ENCODE results near the gene SYT13.
"Not testable (repeated sequence)": the region's sequence is repeated elsewhere in the genome, so short reads cannot be mapped to it uniquely, and the experiment has no call there.

SYT13 gene

GRCh38 chr11:45274206-45274605, 11.9 kb downstream of the SYT13 start:
- no peak for DNase-seq (ENCODE audit: low read depth)

- no peak for DNase-seq (ENCODE audit: low read depth)
Measured at GRCh38 chr11:45273509-45273908, 12.6 kb downstream of the SYT13 start.

GRCh38 chr11:45272701-45273100, 13.4 kb downstream of the SYT13 start:
- DNase-seq (ENCODE audit: low read depth) = no peak

- no peak for DNase-seq (ENCODE audit: low read depth)
Measured at GRCh38 chr11:45270946-45271716, 15.0 kb downstream of the SYT13 start.

GRCh38 chr11:45269678-45270077, 16.5 kb downstream of the SYT13 start:
- no peak for DNase-seq (ENCODE audit: low read depth)

DNA sequence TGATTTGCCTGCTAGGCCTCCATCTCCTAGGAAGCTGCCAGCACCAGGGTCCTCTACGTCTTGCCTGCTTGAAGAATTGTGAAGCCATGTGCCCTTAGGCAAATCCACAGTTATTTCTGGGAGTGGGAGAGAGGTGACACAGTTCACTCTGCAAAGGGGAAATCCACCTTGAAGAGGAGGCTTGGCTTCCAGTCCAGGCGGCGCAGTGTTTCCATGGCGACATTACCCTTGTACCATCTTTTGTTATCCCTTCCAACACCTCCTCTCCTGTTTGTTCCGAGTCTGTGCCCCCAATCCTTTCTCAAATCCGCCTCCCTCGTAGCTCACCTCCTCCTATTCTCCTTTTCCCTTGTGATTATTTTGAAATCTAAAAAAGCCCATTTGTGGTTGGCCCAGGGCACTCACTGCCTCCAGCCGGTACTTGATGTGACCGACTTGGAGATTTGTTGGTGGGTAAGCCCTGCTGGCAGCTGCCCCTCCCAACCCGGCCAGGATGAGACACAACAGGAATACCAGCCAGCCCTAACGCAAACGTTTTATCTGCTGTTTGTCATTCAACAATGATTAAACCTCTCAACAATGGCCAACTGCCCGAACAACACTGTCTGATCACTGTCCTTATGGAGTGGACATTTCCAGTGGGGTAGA, 18.4 kb downstream of the SYT13 start:
- DNase-seq (ENCODE audit: low read depth) = no peak

GRCh38 chr11:45267052-45267451, 19.1 kb downstream of the SYT13 start:
- DNase-seq (ENCODE audit: low read depth) = no peak

- no peak for DNase-seq (ENCODE audit: low read depth)
Measured at GRCh38 chr11:45266676-45267020, 19.5 kb downstream of the SYT13 start.

DNA sequence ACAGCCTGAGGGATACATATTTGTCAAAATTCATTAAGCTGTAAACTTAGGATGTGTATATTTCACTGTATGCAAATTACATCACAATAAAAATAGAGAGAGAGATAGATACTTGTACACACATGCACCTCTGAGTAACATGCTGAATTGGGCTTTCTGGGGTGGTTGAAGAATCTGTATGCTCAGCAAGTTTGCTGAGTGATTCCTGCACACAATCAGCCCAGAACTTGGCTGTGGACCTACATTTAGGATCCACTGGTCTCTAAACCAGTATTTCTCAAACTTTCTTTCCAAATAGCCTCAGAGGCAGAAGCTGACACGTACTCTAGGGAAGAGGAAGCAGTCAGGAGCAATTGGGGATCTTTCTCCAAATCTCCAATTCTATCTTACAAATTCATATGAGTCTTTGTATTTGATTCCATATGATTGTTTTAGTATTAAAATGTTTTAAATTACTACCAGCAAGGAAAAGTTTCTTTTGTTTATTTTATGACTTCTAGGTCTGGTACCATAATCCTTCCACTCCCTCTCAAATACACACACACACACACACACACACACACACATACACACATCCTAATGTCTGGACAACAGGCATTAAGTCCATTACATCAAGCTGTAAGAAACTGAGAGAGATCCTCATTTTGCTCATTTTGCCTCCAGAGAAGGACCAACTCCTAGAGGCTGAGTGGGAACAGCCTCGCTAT, 20.0 kb downstream of the SYT13 start:
- DNase-seq (ENCODE audit: low read depth) = no peak

DNA sequence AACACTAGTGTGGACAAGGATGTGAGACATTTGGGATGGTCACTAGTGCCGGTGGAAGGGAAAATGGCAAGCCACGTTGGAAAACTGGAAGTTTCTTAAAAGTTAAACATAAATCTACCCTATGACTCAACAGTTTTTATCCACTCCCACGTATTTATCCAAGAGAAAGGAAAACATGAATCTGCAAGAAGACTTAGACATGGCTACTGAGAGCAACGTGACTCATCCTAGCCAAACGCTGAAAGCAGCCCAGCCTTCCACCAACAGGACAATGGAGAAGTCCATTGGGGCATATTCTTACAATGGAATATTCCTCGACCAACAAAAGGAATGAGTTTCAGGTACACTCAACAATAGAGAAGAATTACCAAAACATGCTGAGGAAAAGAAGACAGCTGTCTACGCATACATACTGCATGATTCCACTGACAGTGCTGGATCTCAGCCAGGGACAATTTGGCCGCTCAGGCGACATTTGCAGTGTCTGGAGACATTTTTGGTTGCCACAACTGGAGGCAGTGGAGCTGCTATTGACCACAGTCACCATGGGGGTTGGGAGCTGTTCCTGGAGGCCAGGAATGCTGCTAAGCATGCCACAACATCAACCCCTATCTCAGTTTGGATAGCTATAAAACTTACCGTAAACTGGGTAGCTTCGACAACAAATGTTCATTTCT, 21.2 kb downstream of the SYT13 start:
- DNase-seq (ENCODE audit: low read depth) = no peak

- no peak for DNase-seq (ENCODE audit: low read depth)
Measured at GRCh38 chr11:45263773-45264172, 22.4 kb downstream of the SYT13 start.

DNA sequence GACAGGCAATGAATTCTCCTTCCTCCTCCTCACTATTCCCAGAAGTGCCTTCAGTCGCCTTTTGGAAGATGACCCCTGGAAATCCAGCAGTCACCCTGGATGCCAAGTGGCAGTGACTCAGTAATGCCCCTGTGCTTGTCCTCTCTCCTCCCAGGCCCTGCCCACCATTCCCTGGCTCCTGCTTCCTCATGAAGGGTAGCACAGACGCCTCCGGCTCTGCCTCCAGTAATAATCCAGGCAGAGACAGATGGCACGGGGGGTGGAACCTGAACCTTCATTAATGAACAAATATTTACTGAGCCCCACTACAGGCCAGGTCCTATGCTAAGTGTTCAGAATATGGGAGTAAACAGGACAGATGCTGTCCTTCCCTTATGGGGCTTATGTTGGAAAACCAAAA, 23.2 kb downstream of the SYT13 start:
- DNase-seq (ENCODE audit: low read depth) = no peak

DNA sequence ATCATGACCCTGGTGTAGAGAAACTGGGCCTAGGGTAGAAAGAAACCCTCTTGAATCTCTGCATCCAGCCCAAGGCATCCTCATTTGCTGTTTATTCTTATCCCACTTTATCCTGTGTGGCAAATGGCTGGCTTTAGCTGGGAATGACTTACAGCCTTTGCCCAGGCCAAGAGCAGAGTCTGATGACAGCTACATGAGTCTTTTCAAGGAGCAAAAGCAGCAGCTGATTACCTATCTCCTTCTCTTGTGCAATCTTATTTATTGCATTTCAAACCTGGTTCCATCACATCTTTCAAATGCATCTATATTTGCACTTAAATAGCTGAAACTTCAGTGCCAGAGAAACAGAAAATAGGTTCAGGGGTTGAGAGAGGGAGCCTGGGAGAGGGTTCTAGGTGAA, 26.1 kb downstream of the SYT13 start:
- DNase-seq (ENCODE audit: low read depth) = no peak

GRCh38 chr11:45259592-45259991, 26.5 kb downstream of the SYT13 start:
- DNase-seq (ENCODE audit: low read depth) = no peak

DNA sequence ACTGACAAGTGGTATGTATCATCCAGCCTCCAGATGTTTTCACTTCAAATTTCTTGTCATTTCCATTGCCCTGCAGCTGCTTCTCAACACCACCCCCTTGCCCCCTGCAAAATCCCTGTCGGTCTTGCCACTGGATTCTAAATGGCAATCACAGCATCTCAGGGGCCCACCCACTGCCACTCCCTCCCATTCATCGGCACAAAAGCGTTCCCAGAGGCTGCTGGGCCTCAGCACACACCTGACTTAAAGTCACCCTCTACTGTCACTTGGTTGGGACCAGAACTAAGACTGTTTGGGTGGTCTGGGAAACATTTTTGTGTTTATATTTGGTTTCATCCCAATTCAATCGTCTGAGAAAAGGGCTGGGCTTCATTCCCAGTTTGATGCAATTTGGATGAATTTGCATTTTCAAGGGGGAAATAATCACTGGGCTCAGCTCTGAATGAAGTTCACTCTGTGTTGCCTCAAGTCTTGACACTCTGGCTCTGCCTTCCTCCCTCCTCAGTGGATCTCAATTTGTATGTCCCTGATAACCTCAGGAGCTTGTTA, 27.1 kb downstream of the SYT13 start:
- DNase-seq (ENCODE audit: low read depth) = no peak

DNA sequence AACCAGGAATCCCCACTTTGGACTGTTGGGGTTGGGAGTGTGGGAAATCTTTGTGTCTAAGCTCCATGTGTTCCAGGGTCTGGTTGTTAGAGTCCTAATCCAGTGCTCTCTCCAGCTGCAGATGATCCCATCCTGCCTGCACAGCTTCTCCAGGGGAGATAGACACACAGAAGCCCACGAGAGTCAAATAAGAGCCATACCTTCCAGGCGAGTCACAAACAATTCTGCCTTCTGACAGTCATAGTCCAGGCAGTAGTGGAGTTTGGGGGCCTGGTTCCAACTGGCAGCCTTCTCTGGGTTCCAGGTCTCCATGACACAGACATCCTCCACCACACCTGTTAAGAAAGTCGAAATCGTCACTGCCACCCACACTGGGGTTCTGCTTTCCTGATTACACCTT, 32.1 kb downstream of the SYT13 start:
- no peak for DNase-seq (ENCODE audit: low read depth)

- DNase-seq (ENCODE audit: low read depth) = no peak
Measured at GRCh38 chr11:45253640-45254039, 32.5 kb downstream of the SYT13 start.

GRCh38 chr11:45252877-45253276, 33.3 kb downstream of the SYT13 start:
- DNase-seq (ENCODE audit: low read depth) = no peak

- DNase-seq (ENCODE audit: low read depth) = peak; percentile 12
Measured at GRCh38 chr11:45252134-45252856, 33.8 kb downstream of the SYT13 start.

GRCh38 chr11:45250035-45250718, 36.0 kb downstream of the SYT13 start:
- DNase-seq (ENCODE audit: low read depth) = no peak

DNA sequence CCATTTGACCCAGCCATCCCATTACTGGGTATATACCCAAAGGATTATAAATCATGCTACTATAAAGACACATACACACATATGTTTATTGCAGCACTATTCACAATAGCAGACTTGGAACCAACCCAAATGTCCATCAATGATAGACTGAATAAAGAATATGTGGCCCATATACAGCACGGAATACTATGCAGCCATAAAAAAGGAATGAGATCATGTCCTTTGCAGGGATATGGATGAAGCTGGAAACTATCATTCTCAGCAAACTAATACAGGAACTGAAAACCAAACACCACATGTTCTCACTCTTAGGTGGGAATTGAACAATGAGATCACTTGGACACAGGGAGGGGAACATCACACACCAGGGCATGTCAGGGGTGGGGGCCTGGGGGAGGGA, 36.8 kb downstream of the SYT13 start:
- DNase-seq (ENCODE audit: low read depth) = not testable (repeated sequence)

Data from stimulated activated CD8-positive, alpha-beta memory T cell treated with anti-CD3 and anti-CD28 coated beads, Interleukin-4, amount 100 ng/mL, for 24 hours (primary cell).